WTC11 (cell line): Measurements from ENCODE around the gene AGAP1. TPM values are rescaled to one million over a fixed set of nuclear protein-coding genes. Genes with fewer than 3 reads are reported as not detected.
A peak's percentile ranks its signal among the peaks of the same experiment; 100 is the strongest.

Experiments
- ATAC-seq: fragments of 200-7000 bp; cut with Tn5 transposase; 2 replicates; pipeline ENCODE4 v1.10.0; 2021; ENCODE audit warnings: mild to moderate bottlenecking, moderate library complexity
- CTCF ChIA-PET: fragments of 300-600 bp; sonication (Branson Sonifier 250); formaldehyde crosslinking; loops from one replicate; lab custom pipeline; 2021; ENCODE audit warnings: antibody characterized with exemption; lab: Charles Lee
- POLR2A ChIA-PET: fragments of 350-600 bp; sonication (Branson Sonifier 250); formaldehyde crosslinking; loops from one replicate; lab custom pipeline; 2021; ENCODE audit warnings: antibody characterized with exemption; lab: Charles Lee
- DNase-seq: peaks from one replicate; pipeline ENCODE4 v3.0.0; 2021; ENCODE audit warnings: low spot score
- H3K27ac Mint-ChIP-seq: 2 replicates; pipeline ENCODE4 v1.8.0; 2021; ENCODE audit warnings: mixed read lengths
- H3K27me3 Mint-ChIP-seq: 2 replicates; pipeline ENCODE4 v1.8.0; 2021; ENCODE audit warnings: low read depth, mild to moderate bottlenecking, moderate library complexity, mixed read lengths
- H3K36me3 Mint-ChIP-seq: 2 replicates; pipeline ENCODE4 v1.8.0; 2021; ENCODE audit warnings: mixed read lengths
- H3K4me1 Mint-ChIP-seq: 2 replicates; pipeline ENCODE4 v1.8.0; 2022; ENCODE audit warnings: mixed read lengths
- H3K4me3 Mint-ChIP-seq: 2 replicates; pipeline ENCODE4 v1.8.0; 2021; ENCODE audit warnings: mild to moderate bottlenecking, moderate library complexity, mixed read lengths
- H3K9me3 Mint-ChIP-seq: 2 replicates; pipeline ENCODE4 v1.8.0; 2021; ENCODE audit warnings: mixed read lengths
- CREB1 ChIP-seq: sonication (generic); formaldehyde crosslinking; IDR thresholded peaks from 2 replicates; pipeline ENCODE4 v1.8.0; 2023; ENCODE audit warnings: mild to moderate bottlenecking, missing genetic modification reagents
- EMX1 ChIP-seq: fragments of 250-450 bp; sonication (Bioruptor Pico); IDR thresholded peaks from 2 replicates; pipeline ENCODE4 v1.8.0; 2021; ENCODE audit warnings: mild to moderate bottlenecking
- GABPB1 ChIP-seq: sonication (generic); formaldehyde crosslinking; IDR thresholded peaks from 2 replicates; pipeline ENCODE4 v1.8.1; 2023; ENCODE audit warnings: mild to moderate bottlenecking, missing genetic modification reagents
- KAT7 ChIP-seq: sonication (generic); formaldehyde crosslinking; IDR thresholded peaks from 2 replicates; pipeline ENCODE4 v1.8.1; 2023; ENCODE audit warnings: missing genetic modification reagents, mild to moderate bottlenecking, borderline replicate concordance
- MXD4 ChIP-seq: fragments of 250-450 bp; sonication (Bioruptor Pico); IDR thresholded peaks from 2 replicates; pipeline ENCODE4 v1.8.0; 2021; ENCODE audit warnings: mild to moderate bottlenecking, moderate library complexity, borderline replicate concordance
- NFATC4 ChIP-seq: fragments of 250-450 bp; sonication (Bioruptor Pico); IDR thresholded peaks from 2 replicates; pipeline ENCODE4 v1.9.0; 2021; ENCODE audit warnings: mild to moderate bottlenecking
- RELA ChIP-seq: sonication (generic); formaldehyde crosslinking; IDR thresholded peaks from 2 replicates; pipeline ENCODE4 v1.8.1; 2022; ENCODE audit warnings: missing genetic modification reagents, mild to moderate bottlenecking, borderline replicate concordance
- ZNF423 ChIP-seq: fragments of 250-450 bp; sonication (Bioruptor Pico); IDR thresholded peaks from 2 replicates; pipeline ENCODE4 v2.1.2; 2022; ENCODE audit warnings: mild to moderate bottlenecking, moderate library complexity
- total RNA-seq: library from RNA; stranded (reverse); gene quantifications from 3 replicates; pipeline ENCODE4 v1.2.3, GENCODE V29; 2021
- TF ChIP-seq, protein P1 (sequence below): fragments of 250-450 bp; sonication (Bioruptor Pico); conservative IDR thresholded peaks from 2 replicates; pipeline ENCODE4 v1.9.0; 2021; ENCODE audit warnings: mild to moderate bottlenecking
- TF ChIP-seq, protein P2 (sequence below): sonication (generic); formaldehyde crosslinking; IDR thresholded peaks from 2 replicates; pipeline ENCODE4 v1.8.1; 2023; ENCODE audit warnings: mild to moderate bottlenecking, moderate library complexity, missing genetic modification reagents
- TF ChIP-seq, protein P3 (sequence below): sonication (generic); formaldehyde crosslinking; IDR thresholded peaks from 2 replicates; pipeline ENCODE4 v1.8.0; 2022; ENCODE audit warnings: missing genetic modification reagents
- TF ChIP-seq, protein P4 (sequence below): fragments of 200-600 bp; IDR thresholded peaks from 2 replicates; pipeline ENCODE4 v1.8.0; 2022; ENCODE audit warnings: antibody characterized with exemption
- TF ChIP-seq, protein P5 (sequence below): sonication (generic); formaldehyde crosslinking; conservative IDR thresholded peaks from 2 replicates; pipeline ENCODE4 v1.8.1; 2022; ENCODE audit warnings: mild to moderate bottlenecking, missing genetic modification reagents
- TF ChIP-seq, protein P6 (sequence below): fragments of 250-450 bp; sonication (Bioruptor Pico); IDR thresholded peaks from 2 replicates; pipeline ENCODE4 v1.8.0; 2021; ENCODE audit warnings: mild to moderate bottlenecking

Gene AGAP1
- total RNA-seq, 1 experiment from 2014 or later: 49.3 TPM

DNA sequence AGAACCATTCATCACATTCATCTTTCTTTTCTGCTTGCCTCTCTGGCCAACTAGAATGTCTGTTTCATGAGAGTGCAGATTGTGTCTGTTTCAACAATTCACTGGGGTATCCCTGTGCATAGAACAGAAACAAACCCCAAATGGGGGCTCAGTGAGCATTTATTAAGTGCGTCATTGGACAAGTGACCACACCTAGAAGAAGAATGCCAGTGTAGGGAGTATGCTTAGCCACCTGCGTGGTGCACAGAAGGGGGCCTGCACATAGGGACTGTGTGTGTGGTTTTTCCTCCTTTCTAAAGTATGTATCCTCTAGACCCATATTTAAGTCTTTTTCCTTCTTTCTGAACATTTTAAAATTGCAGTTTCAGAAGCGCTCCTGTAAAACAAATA is 255.9 kb downstream of the AGAP1 start:
- Mint-ChIP-seq H3K27me3 (no peaks in the 10 kb centered on the region), H3K4me1 (peaks cover 41% of the 10 kb centered on the region), H3K4me3 (no peak overlapping the region), H3K36me3 (peaks cover 31% of the 10 kb centered on the region), H3K9me3 (no peaks in the 10 kb centered on the region), H3K27ac (peak overlapping the region; percentile 37; the same call in 1 of the 2 replicates)
- ChIA-PET CTCF (interaction anchor here (1.3 kb wide), 1 partner anchor 16 kb away, joined by 10 read pairs; no protein-coding TSS in a partner anchor), POLR2A (no interaction called here)
- no peak for ATAC-seq
- no peak for TF ChIP-seq KAT7 (CRISPR knock-in tag)
- TF ChIP-seq, protein P1, sequence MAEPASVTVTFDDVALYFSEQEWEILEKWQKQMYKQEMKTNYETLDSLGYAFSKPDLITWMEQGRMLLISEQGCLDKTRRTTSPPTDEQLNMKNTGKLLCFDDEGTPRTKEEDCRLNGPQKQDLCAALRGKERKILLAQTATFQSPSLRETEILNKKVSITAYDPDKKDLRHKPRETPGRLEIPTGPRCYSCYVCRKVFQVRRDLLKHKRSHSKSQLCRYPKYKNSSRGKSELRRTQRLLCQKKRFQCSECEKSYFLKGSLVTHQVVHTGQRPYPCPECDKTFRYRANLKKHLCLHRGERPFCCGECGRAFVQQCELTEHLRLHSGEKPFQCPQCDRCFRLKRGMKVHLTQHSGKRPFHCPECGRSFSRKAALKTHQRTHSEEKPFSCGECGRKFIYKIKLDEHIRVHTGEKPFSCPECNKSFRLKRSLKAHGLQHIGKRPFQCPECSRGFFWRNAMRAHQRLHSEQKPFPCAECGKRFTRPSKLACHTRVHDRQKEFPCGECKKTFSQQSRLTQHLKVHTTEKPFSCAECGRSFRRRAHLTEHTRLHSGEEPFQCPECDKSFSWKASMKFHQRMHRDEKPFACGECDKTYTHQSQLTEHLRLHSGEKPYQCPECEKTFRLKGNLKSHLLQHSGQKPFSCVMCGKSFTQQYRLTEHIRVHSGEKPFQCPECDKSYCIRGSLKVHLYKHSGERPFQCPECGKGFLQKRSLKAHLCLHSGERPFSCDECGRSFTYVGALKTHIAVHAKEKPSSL: no peak
- TF ChIP-seq, protein P2, sequence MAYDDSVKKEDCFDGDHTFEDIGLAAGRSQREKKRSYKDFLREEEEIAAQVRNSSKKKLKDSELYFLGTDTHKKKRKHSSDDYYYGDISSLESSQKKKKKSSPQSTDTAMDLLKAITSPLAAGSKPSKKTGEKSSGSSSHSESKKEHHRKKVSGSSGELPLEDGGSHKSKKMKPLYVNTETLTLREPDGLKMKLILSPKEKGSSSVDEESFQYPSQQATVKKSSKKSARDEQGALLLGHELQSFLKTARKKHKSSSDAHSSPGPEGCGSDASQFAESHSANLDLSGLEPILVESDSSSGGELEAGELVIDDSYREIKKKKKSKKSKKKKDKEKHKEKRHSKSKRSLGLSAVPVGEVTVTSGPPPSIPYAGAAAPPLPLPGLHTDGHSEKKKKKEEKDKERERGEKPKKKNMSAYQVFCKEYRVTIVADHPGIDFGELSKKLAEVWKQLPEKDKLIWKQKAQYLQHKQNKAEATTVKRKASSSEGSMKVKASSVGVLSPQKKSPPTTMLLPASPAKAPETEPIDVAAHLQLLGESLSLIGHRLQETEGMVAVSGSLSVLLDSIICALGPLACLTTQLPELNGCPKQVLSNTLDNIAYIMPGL (CRISPR knock-in tag): no peak
- TF ChIP-seq MXD4 (CRISPR knock-in tag): no peak
- no peak for TF ChIP-seq NFATC4 (CRISPR knock-in tag)
- TF ChIP-seq, protein P3, sequence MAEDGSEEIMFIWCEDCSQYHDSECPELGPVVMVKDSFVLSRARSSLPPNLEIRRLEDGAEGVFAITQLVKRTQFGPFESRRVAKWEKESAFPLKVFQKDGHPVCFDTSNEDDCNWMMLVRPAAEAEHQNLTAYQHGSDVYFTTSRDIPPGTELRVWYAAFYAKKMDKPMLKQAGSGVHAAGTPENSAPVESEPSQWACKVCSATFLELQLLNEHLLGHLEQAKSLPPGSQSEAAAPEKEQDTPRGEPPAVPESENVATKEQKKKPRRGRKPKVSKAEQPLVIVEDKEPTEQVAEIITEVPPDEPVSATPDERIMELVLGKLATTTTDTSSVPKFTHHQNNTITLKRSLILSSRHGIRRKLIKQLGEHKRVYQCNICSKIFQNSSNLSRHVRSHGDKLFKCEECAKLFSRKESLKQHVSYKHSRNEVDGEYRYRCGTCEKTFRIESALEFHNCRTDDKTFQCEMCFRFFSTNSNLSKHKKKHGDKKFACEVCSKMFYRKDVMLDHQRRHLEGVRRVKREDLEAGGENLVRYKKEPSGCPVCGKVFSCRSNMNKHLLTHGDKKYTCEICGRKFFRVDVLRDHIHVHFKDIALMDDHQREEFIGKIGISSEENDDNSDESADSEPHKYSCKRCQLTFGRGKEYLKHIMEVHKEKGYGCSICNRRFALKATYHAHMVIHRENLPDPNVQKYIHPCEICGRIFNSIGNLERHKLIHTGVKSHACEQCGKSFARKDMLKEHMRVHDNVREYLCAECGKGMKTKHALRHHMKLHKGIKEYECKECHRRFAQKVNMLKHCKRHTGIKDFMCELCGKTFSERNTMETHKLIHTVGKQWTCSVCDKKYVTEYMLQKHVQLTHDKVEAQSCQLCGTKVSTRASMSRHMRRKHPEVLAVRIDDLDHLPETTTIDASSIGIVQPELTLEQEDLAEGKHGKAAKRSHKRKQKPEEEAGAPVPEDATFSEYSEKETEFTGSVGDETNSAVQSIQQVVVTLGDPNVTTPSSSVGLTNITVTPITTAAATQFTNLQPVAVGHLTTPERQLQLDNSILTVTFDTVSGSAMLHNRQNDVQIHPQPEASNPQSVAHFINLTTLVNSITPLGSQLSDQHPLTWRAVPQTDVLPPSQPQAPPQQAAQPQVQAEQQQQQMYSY (CRISPR knock-in tag): no peak
- DNase-seq: no peak

DNA sequence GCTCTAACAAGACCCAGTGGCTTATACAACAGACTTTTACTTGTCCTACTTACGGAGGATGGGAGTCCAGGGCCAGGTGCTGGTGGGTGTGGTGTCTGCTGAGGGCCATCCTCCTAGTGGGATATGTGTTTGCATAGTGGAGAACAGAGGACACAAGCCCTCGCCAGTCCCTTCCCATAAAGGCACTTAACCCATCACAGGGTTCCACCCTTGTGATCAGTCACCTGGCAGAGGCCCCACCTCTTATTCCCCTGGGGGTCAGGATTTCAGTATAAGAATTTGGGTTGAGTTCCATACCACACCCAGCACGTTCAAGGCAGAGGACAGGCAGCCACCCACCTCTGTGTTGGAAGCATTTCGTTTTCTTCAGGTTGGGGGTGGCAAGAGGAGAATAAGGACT is 259.0 kb downstream of the AGAP1 start:
- no peaks in the 10 kb centered on the region for H3K9me3 Mint-ChIP-seq
- ChIA-PET POLR2A (no interaction called here), CTCF (no interaction called here)
- H3K4me3 Mint-ChIP-seq: no peak overlapping the region
- ATAC-seq: no peak
- H3K4me1 Mint-ChIP-seq: peaks cover 41% of the 10 kb centered on the region
- H3K27ac Mint-ChIP-seq: no peak overlapping the region
- TF ChIP-seq, protein P4, sequence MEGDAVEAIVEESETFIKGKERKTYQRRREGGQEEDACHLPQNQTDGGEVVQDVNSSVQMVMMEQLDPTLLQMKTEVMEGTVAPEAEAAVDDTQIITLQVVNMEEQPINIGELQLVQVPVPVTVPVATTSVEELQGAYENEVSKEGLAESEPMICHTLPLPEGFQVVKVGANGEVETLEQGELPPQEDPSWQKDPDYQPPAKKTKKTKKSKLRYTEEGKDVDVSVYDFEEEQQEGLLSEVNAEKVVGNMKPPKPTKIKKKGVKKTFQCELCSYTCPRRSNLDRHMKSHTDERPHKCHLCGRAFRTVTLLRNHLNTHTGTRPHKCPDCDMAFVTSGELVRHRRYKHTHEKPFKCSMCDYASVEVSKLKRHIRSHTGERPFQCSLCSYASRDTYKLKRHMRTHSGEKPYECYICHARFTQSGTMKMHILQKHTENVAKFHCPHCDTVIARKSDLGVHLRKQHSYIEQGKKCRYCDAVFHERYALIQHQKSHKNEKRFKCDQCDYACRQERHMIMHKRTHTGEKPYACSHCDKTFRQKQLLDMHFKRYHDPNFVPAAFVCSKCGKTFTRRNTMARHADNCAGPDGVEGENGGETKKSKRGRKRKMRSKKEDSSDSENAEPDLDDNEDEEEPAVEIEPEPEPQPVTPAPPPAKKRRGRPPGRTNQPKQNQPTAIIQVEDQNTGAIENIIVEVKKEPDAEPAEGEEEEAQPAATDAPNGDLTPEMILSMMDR: no peak
- TF ChIP-seq, protein P5, sequence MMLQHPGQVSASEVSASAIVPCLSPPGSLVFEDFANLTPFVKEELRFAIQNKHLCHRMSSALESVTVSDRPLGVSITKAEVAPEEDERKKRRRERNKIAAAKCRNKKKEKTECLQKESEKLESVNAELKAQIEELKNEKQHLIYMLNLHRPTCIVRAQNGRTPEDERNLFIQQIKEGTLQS (CRISPR knock-in tag): no peak
- TF ChIP-seq, all 79 proteins: peak for 0
- DNase-seq: no peak
- Mint-ChIP-seq H3K36me3 (peaks cover 25% of the 10 kb centered on the region), H3K27me3 (no peaks in the 10 kb centered on the region)

DNA sequence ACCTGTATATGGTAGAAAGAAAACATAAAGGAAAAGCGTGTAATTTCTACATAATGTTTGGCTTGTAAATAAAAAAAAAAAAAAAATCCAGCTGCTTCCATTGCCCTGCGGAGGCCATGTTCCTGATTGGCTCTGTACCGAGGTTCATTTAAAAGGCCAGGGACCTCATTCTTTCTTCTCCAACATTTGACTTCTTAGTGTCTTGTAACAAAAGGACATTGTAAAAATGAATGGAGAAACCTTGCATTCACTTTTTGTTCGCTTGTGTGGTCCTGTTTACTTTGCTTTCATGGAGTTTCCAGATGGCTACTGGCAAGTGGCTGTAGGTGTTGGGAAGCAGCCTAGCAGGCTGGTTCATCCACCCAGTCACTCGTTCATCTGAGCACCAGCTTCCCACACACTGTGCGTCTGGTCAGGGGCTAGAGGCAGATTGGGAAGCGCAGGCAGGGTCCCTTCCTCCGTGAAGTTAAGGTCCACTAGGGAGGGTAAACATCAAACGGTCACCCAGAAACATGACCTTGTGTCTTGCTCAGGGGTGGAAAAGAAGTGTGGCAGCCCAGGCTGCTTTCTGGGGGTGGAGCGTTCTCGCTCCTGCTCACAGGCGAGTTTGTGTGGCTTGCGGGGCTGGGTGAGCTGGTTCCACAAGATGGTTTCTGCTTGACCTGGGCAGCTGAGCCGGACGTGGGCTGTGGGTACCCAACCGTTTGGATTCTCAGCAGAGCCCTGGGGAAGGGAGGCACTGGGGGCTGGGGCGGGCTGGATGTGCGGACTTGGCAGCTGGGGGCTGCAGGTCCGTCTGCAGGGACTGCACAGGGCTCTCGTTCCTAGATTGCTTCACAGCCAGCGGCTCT is 260.7 kb downstream of the AGAP1 start:
- ATAC-seq (peak; percentile 21; the same call in 1 of the 2 replicates), DNase-seq (no peak)
- Mint-ChIP-seq H3K4me3 (no peak overlapping the region), H3K9me3 (no peaks in the 10 kb centered on the region), H3K36me3 (peaks cover 22% of the 10 kb centered on the region), H3K27ac (0 out of 2 replicates have a peak overlapping the region, but pooled peaks have one; percentile 41), H3K4me1 (peaks cover 33% of the 10 kb centered on the region), H3K27me3 (no peaks in the 10 kb centered on the region)
- CTCF ChIA-PET: interaction anchor here (0.5 to 3.4 kb wide), 6 partner anchors 8 to 423 kb away, joined by 3 to 20 read pairs (median 4); no protein-coding TSS in a partner anchor
- POLR2A ChIA-PET: no interaction called here
- TF ChIP-seq EMX1 (CRISPR knock-in tag): no peak
- no peak for TF ChIP-seq GABPB1 (CRISPR knock-in tag)
- TF ChIP-seq, protein P6, sequence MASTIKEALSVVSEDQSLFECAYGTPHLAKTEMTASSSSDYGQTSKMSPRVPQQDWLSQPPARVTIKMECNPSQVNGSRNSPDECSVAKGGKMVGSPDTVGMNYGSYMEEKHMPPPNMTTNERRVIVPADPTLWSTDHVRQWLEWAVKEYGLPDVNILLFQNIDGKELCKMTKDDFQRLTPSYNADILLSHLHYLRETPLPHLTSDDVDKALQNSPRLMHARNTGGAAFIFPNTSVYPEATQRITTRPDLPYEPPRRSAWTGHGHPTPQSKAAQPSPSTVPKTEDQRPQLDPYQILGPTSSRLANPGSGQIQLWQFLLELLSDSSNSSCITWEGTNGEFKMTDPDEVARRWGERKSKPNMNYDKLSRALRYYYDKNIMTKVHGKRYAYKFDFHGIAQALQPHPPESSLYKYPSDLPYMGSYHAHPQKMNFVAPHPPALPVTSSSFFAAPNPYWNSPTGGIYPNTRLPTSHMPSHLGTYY (CRISPR knock-in tag): no peak
- no peak for TF ChIP-seq CREB1 (CRISPR knock-in tag)
- TF ChIP-seq, protein P2 (CRISPR knock-in tag): no peak
- no peak for TF ChIP-seq RELA (CRISPR knock-in tag)
- no peak for TF ChIP-seq ZNF423 (CRISPR knock-in tag)
